Activated gamma-delta T cell treated with Interleukin-2 at 50 U/mL for 16 hours (primary cell): ENCODE data around the gene SMIM10L1.

Source experiments
- DNase-seq: peaks from one replicate; pipeline ENCODE4 v3.0.0-alpha.2; 2020

The SMIM10L1 gene

GRCh38 chr12:11202811-11203210, 31.8 kb downstream of the SMIM10L1 start:
- DNase-seq, result no peak

- DNase-seq, result no peak
Measured at GRCh38 chr12:11204173-11204572, 33.2 kb downstream of the SMIM10L1 start.

- DNase-seq, result no peak
Measured at GRCh38 chr12:11209113-11209512, 38.1 kb downstream of the SMIM10L1 start.
